Mucosa of descending colon (tissue), 3 donors: ENCODE measurements around the gene MAN2A1. TPM values are rescaled to one million over a fixed set of nuclear protein-coding genes. Genes with fewer than 3 reads are reported as not detected.

Source experiments
- ATAC-seq: fragments of 200-7000 bp; cut with Tn5 transposase; one replicate; pipeline ENCODE4 v1.9.1; 2020; ENCODE audit warnings: mild to moderate bottlenecking, moderate library complexity
- DNase-seq, 3 donors: peaks; one replicate each; pipeline ENCODE4 v3.0.0-alpha.2; 2020
- H3K36me3 ChIP-seq: fragments of 200-600 bp; one replicate; pipeline ENCODE4 v1.8.0; 2021; ENCODE audit warnings: low read depth, mild to moderate bottlenecking
- H3K4me1 ChIP-seq: fragments of 200-600 bp; one replicate; pipeline ENCODE4 v1.8.0; 2021; ENCODE audit warnings: low read depth, mild to moderate bottlenecking
- H3K4me3 ChIP-seq: fragments of 200-600 bp; one replicate; pipeline ENCODE4 v1.8.0; 2021; ENCODE audit warnings: mild to moderate bottlenecking
- H3K9me3 ChIP-seq: fragments of 200-600 bp; one replicate; pipeline ENCODE4 v1.8.0; 2021; ENCODE audit warnings: mild to moderate bottlenecking
- CTCF ChIP-seq: fragments of 200-600 bp; IDR thresholded peaks from one replicate; pipeline ENCODE4 v1.8.0; 2022; ENCODE audit warnings: antibody characterized with exemption, mild to moderate bottlenecking
- intact Hi-C, 2 donors: fragments of 100-400 bp; cut with DNase I in 1 of 2; cut with micrococcal nuclease in 1 of 2; formaldehyde crosslinking; loops; one replicate each; pipeline versions ENCODE4 v1.11.0 to v1.11.1; 2022; cut with DNase I, micrococcal nuclease
- total RNA-seq, 3 donors: library from RNA; stranded (reverse); fragmentation: NEBNext Ultra II Directional in 2 of 3; extraction: Animal tissue kit (Norgen Biotek cat#: 25700) in 2 of 3; gene quantifications; one replicate each; pipeline versions ENCODE4 v1.2.1 to v1.2.4, GENCODE V29; 2021 to 2023
- donor health status: DM: no; HTN: no; CAD: no; lungs with moderate emphysema.
- donor health status: DM: no; HTN: no; CAD: no.
- donor health status: DM: no; HTN: yes; CAD: no.

The MAN2A1 gene
- total RNA-seq, 3 donors from 2014 or later: 56.8 to 88.7 (median 75.1) TPM

DNA sequence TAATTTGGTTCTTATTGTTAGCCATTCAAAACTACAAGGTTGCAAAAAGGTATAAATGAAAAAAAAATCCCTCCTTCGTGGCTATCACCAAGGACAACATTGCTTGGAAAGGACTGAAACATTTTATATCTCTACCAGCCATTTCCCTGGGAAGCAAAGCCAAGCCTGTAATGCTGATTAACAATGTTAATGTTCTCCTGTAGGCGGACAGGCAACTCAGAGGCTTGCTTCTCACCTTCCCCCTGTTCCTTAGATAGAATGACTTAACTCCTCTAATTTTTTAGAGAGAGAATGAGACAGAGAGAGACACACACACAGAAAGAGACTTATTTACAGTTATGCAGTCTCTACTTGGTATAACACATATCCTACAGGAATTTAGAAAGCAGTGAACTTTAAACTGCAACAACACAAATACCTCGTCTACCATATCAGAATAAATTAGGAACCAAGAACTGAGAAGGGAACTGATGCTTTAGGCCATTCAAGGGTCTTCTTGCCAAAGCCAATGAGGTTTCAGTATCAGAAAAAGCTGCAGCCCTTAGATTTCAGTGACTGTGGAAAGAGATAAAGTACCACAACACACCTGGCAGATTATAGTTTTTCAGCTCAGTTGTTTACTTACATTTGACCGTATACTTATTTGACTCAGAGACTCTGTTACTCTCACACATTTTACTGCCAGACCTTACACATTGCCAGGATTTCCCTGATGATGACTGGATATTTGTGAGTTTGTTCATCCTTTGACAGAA lies 20.9 kb upstream of the MAN2A1 start:
- ATAC-seq: no peak
- TF ChIP-seq CTCF: no peak
- no peak overlapping the region for H3K4me3 ChIP-seq
- H3K36me3 ChIP-seq: no peaks in the 10 kb centered on the region
- no peak for DNase-seq
- intact Hi-C loops: no loop called here
- no peaks in the 10 kb centered on the region for H3K4me1 ChIP-seq
- H3K9me3 ChIP-seq: no peaks in the 10 kb centered on the region

DNA sequence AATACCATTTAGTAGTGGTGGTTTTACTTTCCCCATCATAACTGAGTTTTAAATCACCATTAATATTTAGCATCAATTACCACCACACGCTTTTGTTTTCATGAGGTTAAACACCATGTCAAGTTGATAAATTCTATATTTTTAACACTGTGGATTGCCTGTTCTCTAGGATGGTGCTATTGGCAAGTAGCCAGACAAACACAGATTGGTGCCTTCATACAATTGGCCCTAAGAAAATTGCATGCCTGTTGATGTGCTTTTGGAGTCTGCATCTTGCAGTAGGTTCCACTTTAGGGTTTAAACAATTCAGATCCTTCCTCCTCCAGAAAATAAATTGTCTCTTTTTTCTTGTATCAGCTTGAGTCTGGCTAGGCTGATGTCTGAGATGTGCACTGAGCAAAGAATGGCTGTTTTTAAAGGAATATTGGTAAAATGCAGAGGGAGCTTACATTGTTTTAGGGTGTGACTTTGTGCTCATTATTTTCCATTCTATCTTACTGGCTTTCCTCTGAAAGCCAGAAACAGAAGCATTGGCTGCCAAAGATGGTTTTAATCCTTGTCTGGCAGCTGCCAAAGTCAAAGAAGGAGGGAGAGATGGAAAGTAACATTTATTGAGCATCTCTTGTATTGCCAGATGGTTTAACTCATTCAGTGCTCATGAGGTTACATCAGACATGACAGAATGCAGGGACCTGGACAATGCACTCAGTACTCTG lies 19.6 kb upstream of the MAN2A1 start:
- DNase-seq (no peak), ATAC-seq (no peak)
- no peaks in the 10 kb centered on the region for H3K4me1 ChIP-seq
- no peak for TF ChIP-seq CTCF
- intact Hi-C loops: no loop called here
- no peaks in the 10 kb centered on the region for H3K36me3 ChIP-seq
- no peaks in the 10 kb centered on the region for H3K9me3 ChIP-seq
- no peak overlapping the region for H3K4me3 ChIP-seq

- DNase-seq (no peak), ATAC-seq (no peak)
- Histone ChIP-seq H3K36me3 (no peaks in the 10 kb centered on the region), H3K4me1 (no peaks in the 10 kb centered on the region), H3K4me3 (no peak overlapping the region), H3K9me3 (no peaks in the 10 kb centered on the region)
- intact Hi-C loops: no loop called here
- TF ChIP-seq CTCF: no peak
These were observed 18.6 kb upstream of the MAN2A1 start for GRCh38 chr5:109671136-109671535.

DNA sequence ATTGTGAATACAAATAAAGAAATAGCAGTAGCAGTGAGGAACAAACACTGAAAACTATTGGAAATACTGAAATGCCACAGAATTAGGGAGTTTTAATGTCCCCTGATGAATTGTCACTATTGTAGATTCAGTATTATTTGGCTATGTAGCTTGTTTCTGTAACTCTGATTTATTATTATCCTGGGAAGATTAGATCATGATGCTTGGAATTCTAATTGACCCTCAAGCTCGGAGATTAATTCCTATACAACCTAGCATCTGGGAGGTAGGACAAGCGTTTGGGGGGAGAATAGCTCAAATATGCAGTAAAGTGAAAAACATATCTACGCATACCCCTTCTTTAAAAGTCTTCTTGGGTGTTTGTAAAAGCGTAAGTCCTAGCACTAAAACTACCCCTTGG lies 15.1 kb upstream of the MAN2A1 start:
- intact Hi-C loops: no loop called here
- Histone ChIP-seq H3K9me3 (no peaks in the 10 kb centered on the region), H3K36me3 (no peaks in the 10 kb centered on the region), H3K4me1 (no peaks in the 10 kb centered on the region), H3K4me3 (no peak overlapping the region)
- ATAC-seq: no peak
- no peak for DNase-seq
- no peak for TF ChIP-seq CTCF

DNA sequence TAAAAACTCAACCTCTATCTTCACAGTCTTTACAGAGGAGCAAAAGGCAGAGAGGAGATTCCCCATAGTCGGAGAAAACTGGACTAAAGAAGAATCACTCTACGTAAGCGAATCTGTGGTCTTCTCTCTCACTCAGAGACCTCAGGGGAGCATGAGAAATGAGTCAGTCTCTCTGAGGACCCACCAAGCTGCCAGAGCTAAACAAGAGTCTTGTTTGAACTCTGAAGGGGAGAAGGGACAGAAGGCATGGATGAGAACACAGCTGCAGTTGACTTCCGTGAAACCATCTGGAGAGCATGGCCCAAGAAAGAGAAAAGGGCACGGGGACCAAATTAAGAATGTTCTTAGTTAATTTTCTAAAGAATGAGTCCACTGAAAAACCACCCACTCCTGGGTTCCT lies 12.8 kb upstream of the MAN2A1 start:
- intact Hi-C loops: no loop called here
- Histone ChIP-seq H3K9me3 (no peaks in the 10 kb centered on the region), H3K4me1 (no peaks in the 10 kb centered on the region), H3K4me3 (no peak overlapping the region), H3K36me3 (no peaks in the 10 kb centered on the region)
- no peak for TF ChIP-seq CTCF
- no peak for ATAC-seq
- no peak for DNase-seq
